NCI-H2081 (cell line): ENCODE data around the gene GBA2.

ENCODE experiments used
- DNase-seq, 2 experiments: peaks; one replicate each; lab custom pipeline; 2025; lab: John Stamatoyannopoulos, UW

Gene GBA2

DNA sequence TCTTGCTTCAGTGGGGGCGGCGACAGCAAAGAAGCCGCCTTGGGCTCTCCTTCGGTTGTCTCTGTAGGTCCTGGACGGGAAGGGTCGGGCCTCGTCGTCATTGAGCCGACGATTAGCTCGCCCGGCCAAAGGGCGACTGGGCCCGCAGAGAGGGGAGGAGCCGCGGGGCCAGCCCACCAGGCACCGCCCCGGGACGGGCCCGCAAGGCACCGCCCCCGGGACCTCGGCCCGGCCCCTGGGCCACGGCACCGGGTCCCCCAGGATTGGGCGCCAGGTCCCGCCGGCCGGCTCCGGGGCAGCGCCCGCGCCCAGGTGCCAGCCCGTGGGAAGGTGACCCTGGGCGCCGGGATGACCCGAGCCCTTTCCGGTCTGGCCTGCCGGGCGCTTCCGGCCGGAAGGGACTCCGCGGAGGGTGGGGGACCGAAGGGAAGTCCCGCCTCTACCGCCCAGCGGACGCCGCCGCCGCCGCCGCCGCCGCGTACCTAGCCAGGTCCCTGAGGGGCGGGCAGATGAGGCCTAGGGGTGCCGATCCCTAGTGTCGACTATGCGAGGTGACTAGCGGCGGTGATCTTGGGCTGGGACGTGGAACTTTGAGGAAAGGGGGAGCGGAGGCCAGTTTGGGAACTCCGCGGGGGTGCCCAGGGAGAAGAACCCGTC is at the start of gene GBA2, which contains the start of gene RGP1:
GBA2 (minus strand) TSS at position 371 of the 657 bp plus-strand sequence. CDS start 524 bp downstream, outside the sequence.
RGP1 (plus strand) TSS at position 430 of the 657 bp plus-strand sequence. CDS start 469 bp downstream, outside the sequence.
- peak; percentile 76 to 87 for DNase-seq

DNA sequence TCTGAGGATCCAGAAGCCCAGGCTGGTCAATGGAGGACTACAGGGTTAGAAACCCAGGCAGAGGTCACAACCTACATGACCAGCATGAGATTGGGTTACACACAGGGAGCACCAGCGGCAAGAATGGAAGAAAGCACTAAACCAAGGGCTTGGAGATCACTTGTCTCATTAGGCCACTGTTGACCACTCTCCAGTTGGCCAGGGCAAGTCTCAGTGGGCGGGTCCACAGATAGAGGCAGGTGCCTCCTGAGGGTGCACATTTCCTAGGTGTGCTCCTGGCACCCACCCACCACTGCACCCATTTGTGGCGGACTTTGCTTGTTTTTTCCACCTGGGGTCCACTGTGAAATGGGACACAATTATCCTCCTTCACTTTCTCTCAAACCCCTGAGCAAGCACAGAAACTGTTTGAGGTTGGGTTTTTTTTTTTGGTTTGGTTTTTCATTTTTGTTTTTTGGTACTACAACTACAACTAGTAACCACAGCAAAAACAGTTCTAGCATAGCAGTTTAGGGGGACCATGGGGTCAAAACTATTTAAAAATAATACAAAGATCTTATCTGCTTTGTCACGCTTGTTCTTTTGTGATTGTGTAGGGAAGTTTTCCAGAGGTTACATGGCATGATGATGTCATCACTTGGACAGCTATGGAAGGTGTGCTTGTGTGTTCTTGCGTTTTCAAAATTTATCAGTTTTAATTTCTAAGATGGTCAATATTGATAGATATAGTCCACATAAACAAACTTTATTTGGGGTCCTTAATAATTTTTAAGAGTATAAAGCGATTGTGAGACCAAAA is 48.5 kb upstream of the GBA2 start:
- DNase-seq: no peak

DNA sequence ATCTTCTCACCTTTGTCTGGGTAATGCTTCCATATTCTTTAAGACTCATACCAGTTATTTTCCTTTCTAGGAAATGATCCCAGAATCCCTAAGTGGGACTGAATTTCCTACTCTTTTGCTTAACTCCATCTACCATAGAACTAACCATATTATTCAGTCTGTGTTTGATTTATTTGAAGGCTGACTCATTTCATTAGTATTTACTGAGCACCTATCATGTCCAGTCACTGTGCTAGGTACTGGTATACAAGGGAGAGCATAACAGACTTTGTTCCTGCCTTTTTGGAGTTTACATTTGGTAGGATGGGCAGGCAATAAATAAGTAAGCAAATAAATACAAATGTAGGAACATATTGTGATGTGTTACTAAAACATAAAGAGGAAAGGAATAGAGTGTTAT is 46.7 kb upstream of the GBA2 start:
- DNase-seq: no peak

GRCh38 chr9:35793461-35793860 is 44.4 kb upstream of the GBA2 start:
- no peak for DNase-seq

GRCh38 chr9:35792826-35793225 is 43.8 kb upstream of the GBA2 start:
- no peak for DNase-seq

- no peak for DNase-seq
Observed at GRCh38 chr9:35792024-35792813, 43.2 kb upstream of the GBA2 start.

DNA sequence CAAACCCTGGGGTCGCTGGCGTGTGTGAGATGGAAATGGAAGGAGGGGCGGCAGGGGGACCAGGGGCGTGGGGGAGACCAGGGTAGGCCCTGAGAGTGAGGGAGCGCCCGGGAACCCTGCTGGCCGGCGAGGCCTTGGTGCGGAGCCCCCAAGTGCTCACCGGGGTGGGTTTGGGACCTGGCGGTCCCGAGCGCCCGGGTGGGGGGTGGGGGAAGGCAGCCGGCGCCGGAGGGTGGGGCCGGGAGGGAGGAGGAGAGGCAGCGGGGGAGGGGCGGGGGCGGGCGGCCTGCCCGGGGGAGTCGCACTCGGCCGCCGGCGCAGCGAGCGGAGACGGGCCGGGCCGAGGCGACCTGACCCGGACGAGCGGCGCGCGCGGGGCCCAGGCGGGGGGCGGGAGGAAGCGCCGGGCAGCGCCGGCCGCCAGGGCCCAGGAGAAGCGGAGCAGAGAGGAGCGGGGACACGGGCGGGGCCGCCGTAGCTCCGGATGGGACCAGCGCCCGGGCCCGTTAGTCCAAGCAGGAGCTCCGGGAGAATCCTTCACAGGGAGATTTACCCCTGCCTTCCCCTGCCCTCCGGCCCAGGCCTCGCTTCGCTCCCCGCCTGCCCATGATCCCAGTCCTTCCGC is 42.4 kb upstream of the GBA2 start, which contains the start of gene NPR2:
NPR2 (plus strand) TSS at position 295 of the 625 bp plus-strand sequence. CDS start 818 bp downstream, outside the sequence.
- DNase-seq: no peak

GRCh38 chr9:35790385-35791296 is 41.6 kb upstream of the GBA2 start:
- DNase-seq: peak; percentile 81 to 82

DNA sequence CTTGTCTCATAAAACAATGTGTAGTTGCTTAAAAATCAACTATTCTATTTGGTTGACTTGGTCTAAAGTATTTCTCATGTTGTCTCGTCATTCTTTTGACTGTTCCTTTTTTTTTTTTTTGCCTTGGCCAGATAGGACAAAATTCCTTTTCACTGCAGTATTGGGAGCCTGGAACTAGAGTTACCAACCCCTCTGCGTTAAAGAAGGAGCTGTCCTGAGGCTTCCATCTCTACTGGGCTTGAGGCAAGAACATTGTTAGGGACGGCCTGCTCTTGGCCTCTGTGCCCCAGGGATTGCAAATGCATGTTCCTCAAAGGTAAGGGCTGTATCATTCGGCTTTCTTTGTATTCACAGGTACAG is 41.0 kb upstream of the GBA2 start:
- DNase-seq: no peak

DNA sequence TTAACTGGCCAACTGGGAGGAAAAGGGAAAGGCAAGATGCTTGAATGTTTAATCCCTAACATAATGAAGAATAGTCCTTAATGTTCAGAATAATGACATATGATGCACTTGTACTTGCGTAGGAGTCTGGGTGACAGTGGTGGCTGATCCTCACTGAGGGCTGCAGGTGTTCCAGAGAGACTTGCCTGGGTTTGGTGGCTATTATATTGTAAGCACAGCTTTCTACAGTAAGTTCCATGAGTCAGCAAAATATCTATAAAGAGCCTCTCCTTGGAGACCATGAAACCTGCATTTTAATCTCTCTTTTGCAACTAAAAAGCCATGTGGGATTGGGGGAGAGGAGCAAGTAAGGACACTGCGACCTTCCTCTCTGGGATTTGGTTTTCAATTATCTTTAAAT is 40.5 kb upstream of the GBA2 start:
- no peak for DNase-seq

DNA sequence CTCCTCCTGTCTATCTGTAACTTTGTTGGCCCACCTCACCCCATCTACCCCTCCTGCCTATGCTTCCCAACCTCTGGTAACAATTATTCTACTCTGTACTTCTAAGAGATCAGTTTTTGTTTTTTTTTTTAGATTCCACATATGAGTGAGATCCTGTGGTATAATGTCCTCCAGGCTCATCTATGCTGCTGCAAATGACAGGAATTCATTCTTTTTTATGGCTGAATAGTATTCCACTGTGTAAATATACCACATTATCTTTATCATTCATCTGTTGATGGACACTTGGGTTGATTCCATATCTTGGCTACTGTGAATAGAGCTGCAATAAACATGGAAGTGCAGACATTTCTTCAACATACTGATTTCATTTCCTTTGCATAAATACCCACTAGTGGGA is 34.4 kb upstream of the GBA2 start:
- DNase-seq: no peak

- no peak for DNase-seq
Observed at GRCh38 chr9:35781066-35781465, 32.0 kb upstream of the GBA2 start.

DNA sequence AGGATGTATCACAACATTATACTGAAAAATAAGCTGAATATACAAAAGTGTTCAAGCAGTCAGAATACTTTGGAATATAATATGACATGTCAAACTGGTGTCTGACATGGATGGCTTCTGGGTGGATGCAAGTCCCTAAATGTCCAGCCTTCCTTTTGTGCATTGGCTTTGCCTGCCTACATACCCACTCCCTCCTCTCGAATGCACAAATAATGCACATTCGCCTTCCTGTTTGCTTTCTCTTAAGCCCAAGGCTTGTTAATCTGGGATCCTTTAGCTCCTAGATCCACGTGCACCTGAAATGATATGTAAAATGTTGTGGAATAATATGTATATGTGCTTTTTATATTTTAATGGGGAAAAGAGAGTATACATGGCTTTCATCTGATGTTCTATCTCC is 29.5 kb upstream of the GBA2 start:
- DNase-seq: no peak

DNA sequence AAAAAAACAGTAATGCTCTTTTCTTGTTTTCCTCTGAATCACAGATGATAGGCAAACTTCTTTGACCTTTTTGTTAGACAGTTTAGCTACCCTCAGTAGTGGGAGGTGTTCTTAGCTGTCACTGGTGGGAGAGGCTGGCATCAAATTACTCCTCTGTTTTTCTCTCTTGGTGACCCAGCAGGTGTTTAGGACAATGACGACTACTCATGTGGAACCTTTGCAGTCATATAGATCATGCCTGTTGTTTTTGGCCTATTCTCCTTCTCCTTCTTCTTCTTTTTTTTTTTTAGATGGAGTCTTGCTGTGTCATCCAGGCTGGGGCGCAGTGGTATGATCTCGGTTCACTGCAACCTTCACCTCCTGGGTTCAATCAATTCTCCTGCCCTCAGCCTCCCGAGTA is 27.0 kb upstream of the GBA2 start:
- peak; percentile 68 to 92 for DNase-seq

GRCh38 chr9:35774907-35775635 is 26.0 kb upstream of the GBA2 start:
- peak in 1 of 2 experiments; percentile 65 for DNase-seq

DNA sequence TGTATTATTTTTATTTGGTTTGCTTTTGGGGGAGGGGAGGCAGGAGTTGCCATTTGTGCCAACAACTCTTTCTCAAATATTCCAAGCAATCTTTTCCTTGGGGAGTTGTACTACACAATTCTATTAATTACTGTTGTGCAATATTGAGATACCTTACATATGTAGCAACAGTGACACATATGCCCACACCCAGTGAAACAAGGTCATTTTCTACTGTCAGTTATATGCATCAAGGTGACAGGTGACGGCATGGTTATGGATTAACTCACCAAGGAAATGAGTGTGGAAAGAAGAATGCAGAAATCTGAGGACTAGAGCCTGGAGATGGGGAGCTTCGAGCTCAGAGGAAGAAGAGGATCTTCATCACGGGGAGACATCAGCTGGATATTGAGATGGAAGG is 22.9 kb upstream of the GBA2 start:
- peak in 1 of 2 experiments; percentile 73 for DNase-seq

GRCh38 chr9:35771534-35771933 is 22.5 kb upstream of the GBA2 start:
- peak; percentile 87 to 97 for DNase-seq

DNA sequence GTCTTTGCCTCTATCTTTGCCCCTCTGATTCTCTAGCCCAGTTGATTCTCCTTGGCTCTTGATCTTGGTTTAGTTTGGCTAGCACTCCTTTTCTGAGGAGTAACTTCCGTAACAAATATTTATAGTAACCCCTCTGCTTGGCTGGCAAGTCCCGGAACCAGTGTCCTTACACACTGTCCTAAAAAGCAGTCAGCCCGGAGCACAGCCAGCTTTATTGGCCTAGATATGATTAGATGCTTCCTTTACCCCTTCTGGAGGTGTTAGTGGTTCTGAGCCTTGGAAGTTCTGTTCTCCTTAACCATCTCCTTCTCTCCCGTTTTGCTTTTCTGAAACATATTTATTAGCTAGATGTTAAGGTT is 22.0 kb upstream of the GBA2 start:
- DNase-seq: peak in 1 of 2 experiments; percentile 62

GRCh38 chr9:35769763-35770162 is 20.7 kb upstream of the GBA2 start:
- no peak for DNase-seq

- no peak for DNase-seq
Observed at GRCh38 chr9:35767458-35767857, 18.4 kb upstream of the GBA2 start.
